IMR-90 (cell line): ENCODE data around the gene RPS13.

Source experiments
- CEBPB ChIP-seq: IDR thresholded peaks from 2 replicates; pipeline ENCODE4 v1.6.1; 2012; ENCODE audit warnings: low read depth, low read length, improper control_type of control experiment
- POLR2A ChIP-seq: IDR thresholded peaks from 2 replicates; pipeline ENCODE4 v1.6.1; 2012; ENCODE audit warnings: mild to moderate bottlenecking, low read depth, low read length
- RAD21 ChIP-seq: IDR thresholded peaks from 2 replicates; pipeline ENCODE4 v1.6.1; 2012; ENCODE audit warnings: low read length, improper control_type of control experiment
- TF ChIP-seq, protein P1 (sequence below): conservative IDR thresholded peaks from 2 replicates; pipeline ENCODE4 v1.5.1; 2012; ENCODE audit warnings: mild to moderate bottlenecking, low read depth, low read length, improper control_type of control experiment

GRCh38 chr11:17121981-17122380 lies 44.5 kb upstream of the RPS13 start:
- TF ChIP-seq, protein P1, sequence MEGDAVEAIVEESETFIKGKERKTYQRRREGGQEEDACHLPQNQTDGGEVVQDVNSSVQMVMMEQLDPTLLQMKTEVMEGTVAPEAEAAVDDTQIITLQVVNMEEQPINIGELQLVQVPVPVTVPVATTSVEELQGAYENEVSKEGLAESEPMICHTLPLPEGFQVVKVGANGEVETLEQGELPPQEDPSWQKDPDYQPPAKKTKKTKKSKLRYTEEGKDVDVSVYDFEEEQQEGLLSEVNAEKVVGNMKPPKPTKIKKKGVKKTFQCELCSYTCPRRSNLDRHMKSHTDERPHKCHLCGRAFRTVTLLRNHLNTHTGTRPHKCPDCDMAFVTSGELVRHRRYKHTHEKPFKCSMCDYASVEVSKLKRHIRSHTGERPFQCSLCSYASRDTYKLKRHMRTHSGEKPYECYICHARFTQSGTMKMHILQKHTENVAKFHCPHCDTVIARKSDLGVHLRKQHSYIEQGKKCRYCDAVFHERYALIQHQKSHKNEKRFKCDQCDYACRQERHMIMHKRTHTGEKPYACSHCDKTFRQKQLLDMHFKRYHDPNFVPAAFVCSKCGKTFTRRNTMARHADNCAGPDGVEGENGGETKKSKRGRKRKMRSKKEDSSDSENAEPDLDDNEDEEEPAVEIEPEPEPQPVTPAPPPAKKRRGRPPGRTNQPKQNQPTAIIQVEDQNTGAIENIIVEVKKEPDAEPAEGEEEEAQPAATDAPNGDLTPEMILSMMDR = no peak
- TF ChIP-seq POLR2A (no peak), RAD21 (no peak), CEBPB (no peak)
